Caco-2 (cell line): ENCODE results near the gene CD226. TPM values are rescaled to one million over a fixed set of nuclear protein-coding genes. Genes with fewer than 3 reads are reported as not detected.

Experiments used
- BruUV-seq: library from RNA; stranded (reverse); fragments of 400-500 nt; replicated peaks from 2 replicates; lab custom pipeline; 2021; lab: Mats Ljungman, UMichigan
- CTCF ChIA-PET: fragments of 300-600 bp; sonication (Branson Sonifier 250); formaldehyde crosslinking; loops from one replicate; lab custom pipeline; 2022; ENCODE audit warnings: antibody characterized with exemption; lab: Charles Lee
- POLR2A ChIA-PET: fragments of 300-600 bp; sonication (Branson Sonifier 250); formaldehyde crosslinking; loops from one replicate; lab custom pipeline; 2022; ENCODE audit warnings: antibody characterized with exemption; lab: Charles Lee
- DNase-seq, 2 experiments: peaks; one replicate each; pipeline versions ENCODE4 v3.0.0 to v3.0.0-alpha.2; 2020 to 2022
- H3K27me3 ChIP-seq: replicated peaks from 2 replicates; pipeline ENCODE4 v1.6.0; 2011; ENCODE audit warnings: low read length; ENCODE audit not compliant: control insufficient read depth, insufficient read depth
- H3K36me3 ChIP-seq: 2 replicates; pipeline ENCODE4 v1.5.1; 2011; ENCODE audit warnings: low read length; ENCODE audit not compliant: control insufficient read depth, insufficient read depth
- H3K4me1 ChIP-seq: fragments of 250-450 bp; sonication (Bioruptor Pico); 2 replicates; pipeline ENCODE4 v1.5.1; 2020; ENCODE audit warnings: mild to moderate bottlenecking
- H3K4me3 ChIP-seq: 2 replicates; pipeline ENCODE4 v1.5.1; 2011; ENCODE audit warnings: low read depth, mild to moderate bottlenecking, control low read depth, low read length
- H3K9me3 ChIP-seq: fragments of 250-450 bp; sonication (Bioruptor Pico); 2 replicates; pipeline ENCODE4 v1.5.1; 2020; ENCODE audit warnings: mild to moderate bottlenecking, moderate library complexity
- H3K27ac Mint-ChIP-seq: one replicate; pipeline ENCODE4 v1.8.0; 2022; ENCODE audit warnings: mixed read lengths; ENCODE audit not compliant: unreplicated experiment
- H3K27me3 Mint-ChIP-seq: one replicate; pipeline ENCODE4 v1.8.0; 2022; ENCODE audit warnings: mixed read lengths; ENCODE audit not compliant: insufficient read depth, unreplicated experiment
- H3K36me3 Mint-ChIP-seq: one replicate; pipeline ENCODE4 v1.8.0; 2022; ENCODE audit warnings: mild to moderate bottlenecking, mixed read lengths; ENCODE audit not compliant: insufficient read depth, unreplicated experiment
- H3K4me1 Mint-ChIP-seq: one replicate; pipeline ENCODE4 v1.8.0; 2022; ENCODE audit warnings: low read depth, mixed read lengths; ENCODE audit not compliant: unreplicated experiment
- H3K4me3 Mint-ChIP-seq: one replicate; pipeline ENCODE4 v1.8.0; 2022; ENCODE audit warnings: mild to moderate bottlenecking, moderate library complexity, mixed read lengths; ENCODE audit not compliant: unreplicated experiment
- H3K9me3 Mint-ChIP-seq: one replicate; pipeline ENCODE4 v1.8.0; 2022; ENCODE audit warnings: mixed read lengths; ENCODE audit not compliant: unreplicated experiment
- intact Hi-C: fragments of 100-400 bp; cut with micrococcal nuclease; formaldehyde crosslinking; loops from one replicate; pipeline ENCODE4 v1.10.0; 2022; ENCODE audit not compliant: unreplicated experiment
- total RNA-seq: library from RNA; stranded (reverse); gene quantifications from 2 replicates; pipeline ENCODE4 v1.2.3, GENCODE V29; 2022
- TF ChIP-seq, protein P1 (sequence below), 2 experiments: fragments of 200-600 bp in 1 of 2; IDR thresholded peaks; 1 replicate in 1 of 2; 2 replicates in 1 of 2; pipeline versions ENCODE4 v1.5.1 to v1.8.0; 2011 to 2022; ENCODE audit warnings: antibody characterized with exemption in 1 of 2, control low read depth in 1 of 2, inconsistent platforms in 1 of 2, low read depth in 1 of 2, low read length in 1 of 2, mild to moderate bottlenecking in 1 of 2, moderate library complexity in 1 of 2; ENCODE audit not compliant: insufficient read depth in 1 of 2, severe bottlenecking in 1 of 2, unreplicated experiment in 1 of 2

CD226 gene
- total RNA-seq, 1 experiment from 2014 or later, result 0.02 TPM

DNA sequence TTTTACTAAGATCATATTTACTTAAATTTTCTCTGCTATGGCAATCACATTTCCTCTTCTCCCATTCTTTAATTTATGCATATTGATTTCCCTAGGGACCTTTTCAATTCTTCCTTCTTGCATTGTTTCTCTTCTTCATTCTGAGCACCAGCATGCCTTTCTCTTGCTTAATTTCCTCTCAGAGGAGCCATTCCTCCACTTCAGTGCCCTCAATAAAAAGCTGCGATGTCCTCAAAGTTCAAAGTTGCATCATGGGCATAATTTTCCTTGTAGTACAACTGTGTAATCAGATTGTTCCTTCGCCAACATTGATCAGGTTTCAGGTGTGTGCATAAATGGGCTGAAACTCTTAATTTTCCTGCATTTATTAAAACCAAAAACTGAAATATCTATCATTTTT lies 21.8 kb upstream of the CD226 start:
- Mint-ChIP-seq H3K36me3 (no peaks in the 10 kb centered on the region), H3K27ac (no peak overlapping the region), H3K4me3 (no peak overlapping the region), H3K9me3 (no peaks in the 10 kb centered on the region), H3K4me1 (no peaks in the 10 kb centered on the region), H3K27me3 (no peaks in the 10 kb centered on the region)
- TF ChIP-seq, protein P1, sequence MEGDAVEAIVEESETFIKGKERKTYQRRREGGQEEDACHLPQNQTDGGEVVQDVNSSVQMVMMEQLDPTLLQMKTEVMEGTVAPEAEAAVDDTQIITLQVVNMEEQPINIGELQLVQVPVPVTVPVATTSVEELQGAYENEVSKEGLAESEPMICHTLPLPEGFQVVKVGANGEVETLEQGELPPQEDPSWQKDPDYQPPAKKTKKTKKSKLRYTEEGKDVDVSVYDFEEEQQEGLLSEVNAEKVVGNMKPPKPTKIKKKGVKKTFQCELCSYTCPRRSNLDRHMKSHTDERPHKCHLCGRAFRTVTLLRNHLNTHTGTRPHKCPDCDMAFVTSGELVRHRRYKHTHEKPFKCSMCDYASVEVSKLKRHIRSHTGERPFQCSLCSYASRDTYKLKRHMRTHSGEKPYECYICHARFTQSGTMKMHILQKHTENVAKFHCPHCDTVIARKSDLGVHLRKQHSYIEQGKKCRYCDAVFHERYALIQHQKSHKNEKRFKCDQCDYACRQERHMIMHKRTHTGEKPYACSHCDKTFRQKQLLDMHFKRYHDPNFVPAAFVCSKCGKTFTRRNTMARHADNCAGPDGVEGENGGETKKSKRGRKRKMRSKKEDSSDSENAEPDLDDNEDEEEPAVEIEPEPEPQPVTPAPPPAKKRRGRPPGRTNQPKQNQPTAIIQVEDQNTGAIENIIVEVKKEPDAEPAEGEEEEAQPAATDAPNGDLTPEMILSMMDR (IDR thresholded peaks at IDR 0.05; ENCODE audit: insufficient read depth in 1 of 2, low read depth in 1 of 2, low read length in 1 of 2, severe bottlenecking in 1 of 2, unreplicated experiment in 1 of 2), result no peak
- ChIA-PET CTCF (no interaction called here), POLR2A (no interaction called here)
- no peak for DNase-seq
- intact Hi-C loops, result no loop called here
- Histone ChIP-seq H3K36me3 (no peaks in the 10 kb centered on the region), H3K9me3 (no peaks in the 10 kb centered on the region), H3K27me3 (no peaks in the 10 kb centered on the region), H3K4me1 (no peaks in the 10 kb centered on the region), H3K4me3 (no peak overlapping the region)
- no TSS peak for BruUV-seq

DNA sequence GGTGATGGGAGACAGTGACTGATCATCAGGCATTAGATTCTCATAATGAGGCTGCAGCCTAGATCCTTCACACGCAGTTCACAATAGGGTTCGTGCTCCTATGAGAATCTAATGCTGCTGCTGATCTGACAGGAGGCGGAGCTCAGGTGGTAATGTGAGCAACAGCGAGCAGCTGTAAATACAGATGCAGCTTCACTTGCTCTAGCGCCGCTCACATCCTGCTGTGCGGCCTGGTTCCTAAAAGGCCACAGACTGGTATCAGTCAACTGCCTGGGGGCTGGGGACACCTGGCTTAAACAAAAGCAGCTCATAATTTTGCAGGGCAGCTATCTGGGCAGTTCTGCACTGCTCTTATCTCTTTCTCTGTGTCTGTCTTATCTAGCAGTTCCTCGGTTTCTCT lies 20.4 kb upstream of the CD226 start:
- Mint-ChIP-seq H3K27me3 (peaks cover 4% of the 10 kb centered on the region), H3K27ac (no peak overlapping the region), H3K4me3 (no peak overlapping the region), H3K4me1 (no peaks in the 10 kb centered on the region), H3K36me3 (no peaks in the 10 kb centered on the region), H3K9me3 (no peaks in the 10 kb centered on the region)
- intact Hi-C loops, result no loop called here
- ChIA-PET CTCF (no interaction called here), POLR2A (no interaction called here)
- Histone ChIP-seq H3K9me3 (no peaks in the 10 kb centered on the region), H3K27me3 (no peaks in the 10 kb centered on the region), H3K4me1 (no peaks in the 10 kb centered on the region), H3K4me3 (no peak overlapping the region), H3K36me3 (no peaks in the 10 kb centered on the region)
- no TSS peak for BruUV-seq
- TF ChIP-seq, protein P1 (IDR thresholded peaks at IDR 0.05; ENCODE audit: insufficient read depth in 1 of 2, low read depth in 1 of 2, low read length in 1 of 2, severe bottlenecking in 1 of 2, unreplicated experiment in 1 of 2), result no peak
- no peak for DNase-seq

DNA sequence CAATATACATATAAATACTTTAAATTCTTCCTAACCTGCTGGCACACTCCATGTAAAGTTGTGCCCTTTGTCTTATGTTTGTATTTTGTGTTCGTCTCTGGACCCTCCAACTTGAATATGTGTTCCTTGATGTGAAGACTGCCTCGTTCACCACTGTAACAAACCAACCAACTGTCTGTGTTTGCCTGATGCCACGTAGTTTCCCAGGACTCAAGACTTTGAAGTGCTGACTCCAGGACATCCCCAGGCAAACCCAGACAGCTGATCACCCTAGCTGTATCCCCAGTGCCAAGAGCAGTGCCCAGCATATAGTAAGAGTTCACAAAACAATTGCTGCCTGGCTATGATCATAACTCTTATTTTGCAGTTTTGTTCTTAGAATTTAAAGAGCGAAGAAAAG lies 15.5 kb upstream of the CD226 start:
- no peaks in the 10 kb centered on the region for H3K4me1 ChIP-seq
- no peak overlapping the region for H3K27ac Mint-ChIP-seq
- CTCF ChIA-PET, result interaction anchor here (0.6 kb wide), 1 partner anchor 42 kb away, joined by 3 read pairs; no protein-coding TSS in a partner anchor
- H3K9me3 ChIP-seq, result no peaks in the 10 kb centered on the region
- no peak for DNase-seq
- intact Hi-C loops, result no loop called here
- no peaks in the 10 kb centered on the region for H3K36me3 ChIP-seq
- POLR2A ChIA-PET, result no interaction called here
- BruUV-seq, result no TSS peak
- no peaks in the 10 kb centered on the region for H3K36me3 Mint-ChIP-seq
- TF ChIP-seq, protein P1 (IDR thresholded peaks at IDR 0.05; ENCODE audit: insufficient read depth in 1 of 2, low read depth in 1 of 2, low read length in 1 of 2, severe bottlenecking in 1 of 2, unreplicated experiment in 1 of 2), result no peak
- H3K4me3 ChIP-seq, result no peak overlapping the region
- H3K27me3 Mint-ChIP-seq, result peaks cover 4% of the 10 kb centered on the region
- H3K27me3 ChIP-seq, result no peaks in the 10 kb centered on the region
- no peaks in the 10 kb centered on the region for H3K4me1 Mint-ChIP-seq
- H3K4me3 Mint-ChIP-seq, result no peak overlapping the region
- no peaks in the 10 kb centered on the region for H3K9me3 Mint-ChIP-seq
